GM19324 (cell line): ENCODE measurements around the gene GPX7.

Experiments used
- ATAC-seq: cut with Tn5 transposase; IDR thresholded peaks from one replicate; pipeline ENCODE4 v1.9.1; 2021; ENCODE audit warnings: mild to moderate bottlenecking, moderate library complexity; ENCODE audit not compliant: unreplicated experiment, low FRiP score

Gene GPX7

DNA sequence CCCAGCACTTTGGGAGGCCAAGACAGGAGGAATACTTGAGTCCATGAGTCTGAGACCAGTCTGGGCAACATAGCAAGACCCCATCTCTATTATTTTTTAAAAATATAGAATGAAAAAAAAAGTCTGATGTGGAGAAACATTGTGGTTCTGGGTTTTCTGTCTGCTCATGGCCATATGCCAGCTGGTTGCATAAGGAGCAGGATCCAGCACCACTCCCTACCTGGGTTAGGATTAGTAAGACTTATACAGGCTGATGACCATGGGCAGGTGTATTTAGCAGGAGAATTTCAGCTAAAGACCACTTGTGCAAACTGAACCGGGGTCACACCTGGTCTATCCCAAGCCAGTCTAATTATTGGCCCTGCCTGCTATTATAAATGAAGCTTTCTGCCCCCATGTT, 16.7 kb upstream of the GPX7 start:
- ATAC-seq, result no peak

DNA sequence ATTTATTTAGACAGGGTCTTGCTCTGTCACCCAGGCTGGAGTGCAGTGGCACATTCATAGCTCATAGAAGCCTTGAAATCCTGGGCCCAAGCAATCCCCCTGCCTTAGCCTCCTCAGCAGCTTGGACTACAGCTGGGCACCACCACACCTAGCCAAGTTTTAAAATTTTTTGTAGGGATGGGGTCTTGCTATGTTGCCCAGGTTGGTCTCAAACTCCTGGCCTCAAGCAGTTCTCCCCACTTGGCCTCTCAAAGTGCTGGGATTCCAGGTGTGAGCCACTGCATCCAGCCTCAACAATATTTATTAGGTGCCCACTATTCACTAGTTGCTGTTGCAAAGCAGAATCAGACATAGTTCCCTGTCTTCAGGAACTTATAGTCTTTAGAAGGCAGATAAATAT, 14.1 kb upstream of the GPX7 start:
- no peak for ATAC-seq

DNA sequence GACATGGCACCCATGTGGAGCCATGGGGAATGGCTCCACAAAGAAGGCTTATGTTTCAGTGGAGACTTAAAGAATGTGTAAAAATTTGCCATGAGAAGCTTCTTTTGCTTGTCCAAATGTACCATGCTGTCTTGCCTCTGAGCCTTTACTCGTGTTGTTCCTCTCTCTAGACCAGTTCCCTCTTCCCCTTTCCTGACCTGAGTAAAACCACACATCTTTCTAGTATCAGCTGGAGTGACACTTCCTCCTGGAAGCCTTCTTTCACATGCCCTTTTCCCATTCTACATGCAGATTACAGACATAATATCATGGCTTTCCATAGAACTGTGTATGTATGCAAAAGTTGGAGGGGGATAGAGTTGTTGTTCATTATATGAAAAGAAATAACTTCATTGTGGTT, 13.6 kb upstream of the GPX7 start:
- no peak for ATAC-seq

DNA sequence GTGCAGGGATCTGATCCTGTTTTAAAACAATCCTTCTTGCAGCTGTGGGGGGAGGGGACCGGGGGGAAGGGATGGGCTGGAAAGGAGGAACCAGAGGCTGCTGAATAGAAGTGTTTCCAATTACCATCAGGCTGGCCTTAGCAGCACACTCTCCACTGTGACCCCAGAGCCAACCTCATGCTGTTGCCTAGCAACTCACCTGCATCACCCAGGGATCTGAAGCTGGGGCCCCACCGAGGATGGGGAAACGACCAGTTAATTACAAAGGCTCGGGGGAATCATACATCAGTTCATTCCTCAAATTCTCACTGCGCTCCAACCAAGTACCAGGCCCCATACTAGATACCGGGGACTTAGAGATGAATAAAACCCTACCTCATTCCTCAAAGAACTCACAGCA, 11.9 kb upstream of the GPX7 start:
- ATAC-seq, result no peak

DNA sequence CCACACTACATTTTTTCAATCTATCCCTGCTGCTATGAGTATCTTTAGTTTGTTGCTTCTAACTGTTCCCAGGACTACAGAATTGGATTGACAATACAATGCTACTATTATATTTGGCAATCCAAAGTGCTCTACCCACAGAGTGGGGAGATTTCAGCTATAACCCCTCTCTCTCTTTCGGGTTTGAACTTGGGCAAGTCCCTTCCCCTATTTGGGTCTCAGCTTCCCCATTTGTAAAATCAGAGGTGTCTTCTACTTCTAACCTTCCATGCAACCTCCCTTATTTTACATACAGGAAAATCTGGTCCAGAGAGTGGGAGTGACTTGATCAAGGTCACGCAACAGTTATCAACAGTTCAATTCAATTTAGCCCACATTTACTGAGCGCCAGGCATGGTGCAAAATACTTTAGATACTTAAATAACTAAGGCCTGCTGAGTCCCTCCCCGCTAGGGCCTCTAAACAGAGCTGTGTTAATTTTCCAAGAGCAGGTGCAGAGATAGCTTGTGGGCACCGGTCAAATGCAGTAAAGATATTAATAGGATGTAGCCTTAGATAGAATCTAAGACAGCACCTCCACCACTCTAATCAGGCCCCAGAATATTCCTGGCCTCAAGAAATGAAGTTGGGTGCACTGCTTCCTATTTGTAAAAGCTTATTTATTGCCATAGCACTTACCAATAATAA, 9.4 kb upstream of the GPX7 start:
- no peak for ATAC-seq

DNA sequence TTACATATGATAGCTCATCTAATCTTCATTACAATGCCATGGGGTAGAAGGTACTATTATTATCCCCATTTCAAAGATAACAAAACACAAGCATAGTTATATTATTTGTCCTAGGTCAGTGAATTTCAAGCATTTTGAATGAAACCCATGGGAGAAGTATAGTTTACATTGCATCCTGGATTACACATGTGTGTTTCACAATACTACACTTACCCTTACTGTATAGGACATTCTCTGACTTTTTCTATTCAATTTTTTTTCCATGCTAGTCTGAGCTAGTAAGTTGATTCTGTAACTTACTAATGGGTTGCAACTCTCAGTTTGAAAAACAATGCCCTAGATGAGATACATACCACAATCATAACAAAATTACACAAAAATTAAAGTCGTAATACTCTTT, 8.7 kb upstream of the GPX7 start:
- ATAC-seq, result no peak

DNA sequence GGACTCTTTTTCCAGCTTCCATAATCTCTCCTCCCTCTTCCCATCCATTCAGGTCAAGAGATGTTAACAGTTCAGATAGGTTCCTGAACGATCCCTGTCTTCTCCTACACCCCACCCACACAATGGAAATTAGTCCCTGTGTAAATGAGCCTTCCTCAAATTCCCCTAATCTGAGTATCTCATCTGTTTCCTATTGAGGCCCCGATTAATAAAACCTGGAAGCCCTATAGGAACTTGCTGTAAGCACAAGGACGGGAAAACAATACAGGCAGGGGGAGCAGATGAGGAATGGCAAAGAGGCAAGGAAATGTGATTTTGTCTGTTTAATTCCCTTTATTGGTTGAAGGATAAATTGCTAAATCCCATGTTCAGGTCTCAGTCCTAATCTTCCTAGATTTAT, 7.1 kb upstream of the GPX7 start:
- ATAC-seq, result no peak

DNA sequence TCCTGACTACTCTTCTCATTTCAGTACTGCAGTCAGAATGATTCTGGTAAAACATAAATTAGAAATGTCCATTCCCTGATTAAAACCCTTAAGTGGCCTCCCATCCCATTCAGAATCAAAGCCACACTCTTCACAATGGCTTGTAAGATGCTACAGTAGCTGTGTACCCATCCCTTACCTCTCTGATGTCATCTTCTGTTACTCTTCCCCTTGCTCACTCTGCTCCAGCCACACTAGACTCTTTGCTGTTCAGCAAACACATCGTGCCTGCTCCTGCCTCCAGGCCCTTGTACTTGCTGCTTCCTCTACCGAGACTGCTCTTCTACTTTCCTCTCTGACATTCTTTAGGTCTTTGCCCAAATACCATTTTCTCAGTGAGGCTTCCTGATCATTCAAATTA, 4.3 kb upstream of the GPX7 start:
- ATAC-seq, result no peak

DNA sequence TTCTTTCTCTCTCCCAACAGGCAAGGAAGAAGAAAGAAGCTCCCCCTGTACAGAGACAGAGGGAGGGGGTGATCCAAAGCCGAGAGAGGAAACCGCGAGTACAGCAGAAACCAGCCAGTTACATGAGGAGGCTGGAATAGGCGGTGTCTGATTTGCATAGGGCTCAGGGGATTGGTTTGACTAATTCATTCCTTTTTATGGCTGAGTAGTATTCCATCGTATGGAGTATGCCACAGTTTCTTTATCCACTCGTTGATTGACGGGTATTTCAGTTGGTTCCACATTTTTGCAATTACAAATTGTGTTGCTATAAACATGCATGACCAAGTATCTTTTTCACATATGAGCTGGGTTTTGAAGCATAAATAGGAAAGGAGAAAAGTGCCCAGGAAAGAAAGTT, 3.4 kb upstream of the GPX7 start:
- no peak for ATAC-seq

DNA sequence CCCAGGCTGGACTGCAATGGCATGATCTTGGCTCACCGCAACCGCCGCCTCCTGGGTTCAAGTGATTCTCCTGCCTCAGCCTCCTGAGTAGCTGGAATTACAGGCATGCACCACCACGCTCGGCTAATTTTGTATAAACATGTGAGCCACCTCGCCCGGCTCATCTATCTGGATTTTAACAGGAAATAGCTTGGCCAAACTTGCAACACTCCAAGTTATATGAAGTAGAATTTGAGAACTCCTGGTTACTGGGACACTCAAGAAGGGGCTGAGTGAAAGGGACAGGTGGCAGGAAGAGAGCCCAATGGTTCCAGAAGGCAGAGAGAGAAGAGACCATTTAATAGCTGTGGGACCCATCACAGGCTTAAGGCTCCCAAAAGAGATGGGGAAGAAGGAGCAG, 2.9 kb upstream of the GPX7 start:
- ATAC-seq, result no peak

DNA sequence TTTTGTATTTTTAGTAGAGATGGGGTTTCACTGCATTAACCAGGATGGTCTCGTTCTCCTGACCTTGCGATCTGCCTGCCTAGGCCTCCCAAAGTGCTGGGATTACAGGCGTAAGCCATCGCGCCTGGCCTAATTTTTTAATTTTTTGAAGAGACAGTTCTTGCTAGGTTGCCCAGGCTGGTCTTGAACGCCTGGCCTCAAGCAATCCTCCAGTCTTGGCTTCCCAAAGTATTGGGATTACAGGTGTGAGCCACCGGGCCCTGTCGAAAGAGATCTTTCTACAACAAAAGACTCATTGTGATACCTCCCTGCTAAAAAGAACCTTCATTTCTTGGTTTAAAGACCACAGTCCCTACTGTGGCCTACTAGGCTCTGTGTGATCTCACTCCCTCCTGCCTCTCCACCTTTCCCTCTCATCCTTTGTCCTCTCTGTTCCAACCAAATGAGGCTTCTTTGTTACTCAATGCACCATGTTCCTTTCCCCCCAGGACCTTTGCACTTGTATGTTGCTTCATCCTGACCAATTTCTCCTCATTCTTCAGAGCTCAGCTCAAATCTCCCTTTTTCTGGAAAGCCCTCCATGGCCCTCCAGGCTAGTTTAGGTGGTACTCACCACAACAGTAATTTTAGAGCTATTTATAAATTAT, 1.5 kb upstream of the GPX7 start:
- no peak for ATAC-seq

DNA sequence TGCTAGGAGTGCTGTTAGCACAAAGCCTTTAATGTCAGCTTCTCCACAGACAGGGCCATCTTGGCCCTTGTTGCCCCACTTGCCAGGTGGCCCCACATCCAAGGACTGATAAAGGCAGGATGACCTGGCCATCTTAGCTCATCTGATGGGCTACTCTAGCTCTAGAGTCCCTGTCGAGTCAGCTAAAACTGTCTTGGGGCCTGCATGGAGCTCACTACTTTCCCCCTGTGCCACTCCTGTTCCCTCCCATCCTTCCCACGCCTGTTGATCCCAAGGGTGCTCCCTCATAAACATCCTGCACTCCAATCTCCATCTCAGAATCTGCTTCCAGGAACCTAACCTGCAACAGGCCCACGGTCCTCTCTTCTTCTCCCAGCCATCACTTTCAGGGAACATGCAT, 652 bp upstream of the GPX7 start:
- no peak for ATAC-seq

DNA sequence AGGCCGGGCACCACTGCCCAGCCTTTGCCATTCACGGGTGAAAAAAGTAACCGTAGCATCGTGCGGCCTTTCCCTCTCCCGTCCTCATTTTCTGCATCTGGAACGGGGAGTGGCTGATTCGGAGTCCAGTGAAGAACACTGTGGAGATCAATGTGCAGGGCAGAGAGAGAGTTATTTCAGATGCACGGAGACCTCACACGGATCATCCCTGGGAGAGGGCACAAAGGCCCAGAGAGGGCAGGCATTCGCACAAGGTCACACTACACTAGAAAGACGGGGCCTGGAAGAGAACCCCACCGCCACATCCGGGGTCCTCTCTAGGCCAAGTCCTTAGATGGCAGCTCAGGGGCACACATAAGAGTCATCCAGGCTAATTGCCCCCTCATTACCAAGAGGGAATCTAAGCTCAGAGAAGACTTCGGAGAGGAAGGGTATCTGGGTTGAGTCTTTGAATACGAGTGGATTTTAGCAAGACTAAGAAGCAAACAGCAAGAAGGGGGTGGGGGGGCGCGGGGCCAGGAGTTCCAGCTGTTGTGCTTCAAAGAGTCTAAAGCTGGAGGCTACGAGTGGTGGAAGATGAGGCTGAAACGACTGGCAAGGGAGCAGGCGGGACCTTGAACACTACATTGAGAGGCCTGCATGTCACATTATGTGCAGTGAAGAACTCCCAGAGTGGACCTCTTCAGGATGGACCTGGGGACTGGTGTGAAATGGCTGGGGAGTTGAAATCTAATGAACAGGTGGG, 857 bp downstream of the GPX7 start:
- no peak for ATAC-seq

DNA sequence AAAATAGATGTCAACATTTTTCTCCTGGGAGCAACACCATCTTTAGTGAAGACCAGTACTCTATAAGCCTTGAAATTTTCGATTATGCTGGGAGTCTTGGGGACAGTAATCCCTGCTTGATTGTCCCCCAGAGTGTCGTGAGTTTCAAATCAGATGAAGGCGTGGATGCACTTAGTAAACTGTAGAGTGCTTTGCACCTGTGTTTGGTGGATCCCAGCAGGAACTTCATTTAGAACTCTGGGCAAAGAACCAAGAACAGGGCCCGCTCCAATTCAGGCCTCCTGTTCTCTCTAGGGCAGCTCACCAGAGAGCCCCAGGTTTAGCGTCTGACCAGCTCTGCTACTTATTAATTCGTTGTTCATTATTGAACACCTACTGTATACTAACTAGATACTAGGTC, 1.5 kb downstream of the GPX7 start:
- no peak for ATAC-seq

DNA sequence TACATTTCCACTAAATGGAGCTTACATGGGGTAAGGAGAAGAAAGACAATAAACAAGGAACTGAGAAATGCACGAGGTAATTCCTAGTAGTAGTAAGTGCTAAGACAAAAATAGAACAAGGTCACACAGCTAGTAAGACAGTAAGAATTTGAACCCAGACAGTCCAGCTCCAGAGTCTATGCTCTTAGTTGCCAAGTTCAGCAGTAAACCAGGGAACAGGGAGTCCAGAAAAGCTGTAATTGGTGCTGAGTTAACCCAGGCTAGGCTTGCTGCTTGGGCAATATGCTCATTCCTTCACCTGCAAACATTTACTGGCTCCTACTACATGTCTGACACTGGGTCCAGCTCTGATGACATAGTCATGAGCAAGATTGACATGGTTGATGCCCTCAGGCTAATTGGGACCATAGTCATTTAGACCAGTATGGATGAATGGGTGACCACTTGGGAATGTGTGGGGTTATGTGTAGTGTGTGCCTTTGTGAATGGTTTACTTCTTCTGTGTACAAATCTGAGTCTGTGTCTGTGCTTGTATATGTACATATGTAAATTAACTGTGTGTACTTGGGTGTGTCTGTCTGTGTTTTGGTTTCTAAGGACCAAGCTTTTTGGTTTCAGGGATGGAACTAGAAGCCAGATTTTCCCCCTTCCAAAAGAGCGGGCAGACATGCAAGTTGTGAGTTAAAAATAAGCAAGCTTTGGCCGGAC, 2.0 kb downstream of the GPX7 start:
- ATAC-seq, result no peak

DNA sequence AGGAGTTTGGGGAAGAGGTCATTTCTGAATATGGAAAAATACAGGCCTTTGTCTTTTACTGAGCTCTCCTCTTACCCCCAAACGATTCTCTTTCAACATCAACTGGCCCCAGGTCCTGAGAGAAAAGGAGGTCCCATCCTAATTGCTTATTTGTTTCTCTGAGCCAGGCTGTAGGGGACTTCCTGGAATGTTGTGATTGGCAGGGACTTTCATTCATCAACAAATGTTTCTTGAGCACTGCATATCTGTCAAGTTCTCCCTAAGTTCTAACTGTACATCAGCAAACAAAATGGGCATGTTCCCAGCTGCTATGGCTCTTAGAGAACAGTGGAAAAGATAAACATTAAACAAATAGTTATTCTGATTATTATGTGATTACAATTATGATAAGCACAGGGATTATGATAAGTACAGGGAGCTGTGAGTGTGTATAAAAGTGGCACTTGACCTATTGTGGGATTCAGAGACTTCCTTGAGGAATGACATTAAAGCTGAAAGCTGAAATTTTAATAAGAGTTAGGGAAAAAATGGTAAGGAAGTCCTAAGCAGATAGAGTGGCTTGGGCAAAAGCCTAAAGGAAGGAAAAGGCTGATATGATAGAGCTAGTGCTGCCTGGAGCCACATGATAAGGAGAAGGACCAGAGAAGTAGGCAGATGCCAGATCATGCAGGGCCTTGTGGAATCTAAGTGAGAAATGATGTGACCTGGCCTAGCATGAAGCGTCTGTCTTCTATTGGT, 11.6 kb downstream of the GPX7 start:
- ATAC-seq, result no peak

DNA sequence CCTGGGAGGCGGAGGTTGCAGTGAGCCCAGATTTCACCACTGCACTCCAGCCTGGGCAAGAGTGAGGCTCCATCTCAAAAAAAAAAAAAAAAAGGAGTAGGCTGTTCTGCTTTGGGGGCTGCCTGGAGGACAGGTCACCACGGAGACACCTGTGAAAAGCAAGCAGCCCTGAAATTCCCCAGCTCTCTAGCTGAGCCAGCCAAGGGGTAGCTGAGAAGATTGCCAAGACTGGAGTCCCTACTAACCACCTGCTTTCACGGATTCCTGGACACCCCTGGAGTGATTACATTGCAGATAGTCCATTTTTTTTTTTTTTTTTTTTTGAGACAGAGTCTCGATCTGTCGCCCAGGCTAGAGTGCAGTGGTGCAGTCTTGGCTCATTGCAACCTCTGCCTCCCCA, 12.5 kb downstream of the GPX7 start:
- no peak for ATAC-seq

DNA sequence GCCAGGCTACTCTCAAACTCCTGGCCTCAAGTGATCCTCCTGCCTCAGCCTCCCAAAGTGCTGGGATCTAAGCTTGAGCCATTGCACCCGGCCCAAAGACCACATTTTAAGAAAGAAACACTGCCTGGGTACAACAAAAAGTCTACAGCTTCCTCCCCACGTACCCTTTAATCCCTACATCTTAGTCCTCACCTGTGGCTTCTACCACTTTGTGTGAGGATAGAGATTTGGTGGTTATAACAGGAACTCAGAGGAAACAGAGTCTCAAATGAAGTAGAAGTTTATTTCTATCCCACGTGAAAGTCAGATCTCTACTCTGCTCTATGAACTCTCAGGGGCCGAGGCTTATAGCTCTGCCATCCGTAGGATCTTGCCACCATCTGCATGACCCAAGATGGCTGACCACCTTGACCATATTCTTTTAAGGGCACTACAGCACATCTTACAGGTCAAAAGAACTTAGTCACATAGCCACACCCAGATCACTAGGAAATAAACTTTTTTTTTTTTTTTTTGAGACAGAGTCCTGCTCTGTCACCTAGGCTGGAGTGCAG, 13.4 kb downstream of the GPX7 start:
- ATAC-seq, result no peak

DNA sequence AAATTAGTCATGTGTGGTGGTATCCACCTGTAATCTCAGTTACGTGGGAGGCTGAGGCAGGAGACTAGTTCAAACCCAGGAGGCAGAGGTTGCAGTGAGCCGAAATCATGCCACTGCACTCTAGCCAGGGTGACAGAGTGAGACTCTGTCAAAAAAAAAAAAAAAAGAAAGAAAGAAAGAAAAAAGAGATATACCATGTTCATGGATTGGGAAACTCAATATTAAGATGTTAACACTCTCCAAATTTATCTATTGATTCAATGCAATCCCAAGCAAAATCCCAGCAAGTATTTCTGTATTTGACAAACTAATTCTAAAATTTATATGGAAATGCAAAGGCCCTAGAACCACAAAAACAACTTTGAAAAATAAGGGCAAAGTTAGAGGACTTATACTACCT, 19.8 kb downstream of the GPX7 start:
- no peak for ATAC-seq

DNA sequence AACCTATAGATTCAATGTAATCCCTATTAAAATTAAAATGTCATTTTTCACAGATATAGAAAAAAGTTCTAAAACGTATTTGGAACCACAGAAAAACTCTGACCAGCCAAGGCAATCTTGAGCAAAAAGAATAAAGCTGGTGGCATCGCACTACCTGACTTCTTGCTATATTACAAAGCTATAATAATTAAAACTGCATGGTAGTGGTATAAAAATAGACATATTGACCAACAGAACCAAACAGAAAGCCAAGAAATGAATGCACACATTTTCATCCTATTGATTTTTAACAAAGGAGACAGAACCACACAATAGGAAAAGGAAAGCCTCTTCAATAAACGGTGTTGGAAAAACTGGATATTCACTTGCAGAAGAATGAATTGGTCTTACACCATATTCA, 21.6 kb downstream of the GPX7 start:
- no peak for ATAC-seq
